ENCODE measurements around the gene SLC41A1.

- peak; percentile 97 for TF ChIP-seq CTCF (IDR thresholded peaks at IDR 0.05; ENCODE audit: low read length)
- TF ChIP-seq EZH2phosphoT487 (IDR thresholded peaks at IDR 0.05; ENCODE audit: low read length), result no peak
Observed at GRCh38 chr1:205791568-205792180, 21.3 kb downstream of the SLC41A1 start.
